GM18861 (cell line): ENCODE results near the gene ATP6V1B1.

Experiments used
- ATAC-seq: cut with Tn5 transposase; IDR thresholded peaks from one replicate; pipeline ENCODE4 v1.9.1; 2021; ENCODE audit not compliant: unreplicated experiment

The ATP6V1B1 gene

GRCh38 chr2:70935468-70936164, at the start of gene ATP6V1B1:
ATP6V1B1 (plus strand) TSS chr2:70935900; CDS start chr2:70935955, 55 bp downstream.
- no peak for ATAC-seq

DNA sequence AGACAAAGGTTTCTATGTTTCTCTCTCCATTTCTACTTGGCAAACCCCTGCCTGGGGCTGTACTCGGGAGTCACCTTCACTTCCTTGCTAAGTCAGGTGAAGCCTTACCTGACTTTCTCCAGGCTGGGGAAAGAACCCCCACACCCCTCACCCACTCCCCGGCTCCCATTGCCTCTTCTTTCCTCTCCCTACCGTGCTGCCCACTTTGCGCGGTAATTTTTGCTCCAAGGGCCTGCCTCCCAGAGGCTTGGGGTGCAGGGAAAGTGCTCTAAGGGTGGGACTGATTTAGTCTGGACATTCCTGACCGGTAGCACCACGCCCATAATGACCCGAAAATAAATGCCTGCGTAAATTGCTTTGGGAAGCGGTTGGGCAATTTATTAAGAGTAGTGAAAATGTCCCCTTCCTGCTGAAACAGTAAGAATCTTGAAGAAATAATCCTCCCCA, 49.1 kb upstream of the ATP6V1B1 start:
- ATAC-seq, result no peak

DNA sequence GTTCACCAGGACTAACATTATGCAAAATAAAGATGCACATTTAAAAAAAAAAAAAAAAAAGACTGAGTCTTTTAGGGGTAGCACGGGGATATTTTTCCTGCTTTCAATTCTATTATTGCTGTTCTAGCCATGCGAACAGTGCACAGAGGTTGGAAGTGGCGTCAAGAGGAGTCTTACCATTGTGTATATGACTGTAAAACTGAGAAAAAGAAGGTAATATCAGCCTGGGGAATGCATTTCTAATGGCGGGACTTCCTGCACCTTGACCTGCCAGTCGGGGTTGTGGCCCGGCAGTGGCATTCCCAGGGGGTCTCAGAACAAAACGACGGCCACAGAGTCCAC, 48.5 kb upstream of the ATP6V1B1 start:
- no peak for ATAC-seq

GRCh38 chr2:70887550-70888246, 48.0 kb upstream of the ATP6V1B1 start:
- ATAC-seq, result no peak

GRCh38 chr2:70888366-70888922, 47.3 kb upstream of the ATP6V1B1 start:
- ATAC-seq, result no peak

- ATAC-seq, result no peak
Measured at GRCh38 chr2:70888923-70889715, 46.6 kb upstream of the ATP6V1B1 start.

DNA sequence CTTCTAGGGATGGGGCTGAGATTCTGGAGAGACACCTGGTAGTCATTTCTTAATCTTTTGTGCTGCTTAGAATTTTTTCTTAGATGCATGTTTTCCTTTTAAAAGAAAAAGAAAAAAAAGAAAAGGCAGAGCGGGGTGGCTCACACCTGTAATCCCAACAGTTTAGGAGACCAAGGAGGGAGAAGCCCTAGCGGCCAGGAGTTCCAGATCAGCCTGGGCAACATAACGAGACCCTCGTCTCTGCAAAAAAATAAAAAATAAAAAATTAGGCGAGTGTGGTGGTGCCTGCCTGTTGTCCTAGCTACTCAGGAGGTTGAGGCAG, 46.0 kb upstream of the ATP6V1B1 start:
- no peak for ATAC-seq

GRCh38 chr2:70890469-70891065, 45.1 kb upstream of the ATP6V1B1 start:
- ATAC-seq, result no peak

DNA sequence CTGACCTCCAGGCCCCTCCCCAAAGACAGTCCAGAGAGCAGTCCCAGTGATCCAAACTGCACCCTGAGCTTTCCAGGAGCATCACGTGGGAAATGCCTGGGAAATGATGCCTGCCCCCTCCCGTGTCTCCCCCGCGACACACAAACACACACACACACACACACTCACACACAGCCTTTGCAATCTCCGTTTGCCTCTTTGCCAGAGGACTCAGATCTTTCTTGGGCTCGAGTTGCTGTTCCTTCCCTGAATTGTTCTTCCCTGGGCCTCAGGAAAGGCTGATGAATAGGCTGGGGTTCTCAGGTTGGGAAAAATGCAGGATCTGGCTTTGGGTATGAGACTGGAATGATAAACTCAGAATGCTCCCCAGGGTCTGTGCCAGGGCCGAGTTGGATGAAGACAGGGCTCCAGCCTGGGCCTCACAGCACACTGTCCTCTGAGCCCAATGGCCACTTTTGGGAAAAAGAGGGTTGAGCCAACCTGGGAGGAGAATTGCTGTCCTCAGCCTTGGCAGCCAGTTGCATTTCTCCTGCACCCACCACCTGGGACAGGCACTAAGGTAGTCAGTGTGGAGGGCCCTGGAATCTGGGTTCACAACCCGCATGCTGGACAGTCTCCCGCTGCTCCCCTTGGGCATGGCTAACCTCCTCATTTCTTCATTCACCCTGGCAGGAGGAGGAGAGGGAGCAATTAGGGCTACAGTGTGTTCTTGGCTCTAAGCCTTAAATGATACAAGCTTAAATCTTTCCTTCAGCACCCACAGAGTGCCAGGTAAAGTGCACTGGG, 43.9 kb upstream of the ATP6V1B1 start:
- no peak for ATAC-seq

DNA sequence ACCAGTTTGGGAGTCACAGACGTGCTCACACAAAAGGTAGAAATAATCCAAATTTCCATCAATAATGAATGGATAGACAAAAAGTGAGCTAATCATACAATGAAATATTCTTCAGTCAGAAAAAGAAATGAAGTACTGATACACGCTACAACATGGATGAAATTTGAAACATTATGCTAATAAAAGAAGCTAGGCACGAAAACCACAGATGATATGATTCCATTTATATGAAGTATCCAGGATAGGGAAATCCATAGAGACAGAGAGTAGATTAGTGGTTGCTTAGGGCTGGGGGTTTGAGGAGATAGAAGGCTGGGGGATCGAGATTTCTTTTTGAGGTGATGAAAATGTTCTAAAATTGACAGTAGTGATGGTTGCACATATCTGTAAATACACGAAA, 43.0 kb upstream of the ATP6V1B1 start:
- no peak for ATAC-seq

DNA sequence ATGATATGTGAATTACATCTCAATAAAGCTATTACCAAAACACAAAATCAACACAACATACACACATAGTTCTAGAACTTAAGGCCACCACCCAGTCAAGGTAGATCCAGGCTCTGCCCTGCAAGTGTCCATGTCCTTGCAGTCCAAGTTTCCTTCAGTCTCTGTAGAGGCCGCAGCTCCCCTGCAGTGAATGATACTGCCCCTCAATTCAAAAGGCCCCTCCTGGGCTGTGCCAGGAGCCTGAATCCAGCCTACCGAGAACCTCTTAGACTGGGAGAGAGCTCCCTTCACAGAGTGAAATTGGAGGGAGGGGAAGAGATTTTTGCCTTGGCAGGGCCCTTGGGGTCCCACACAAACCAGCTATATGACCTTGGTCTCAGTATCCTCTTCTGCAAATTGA, 42.5 kb upstream of the ATP6V1B1 start:
- ATAC-seq, result no peak

GRCh38 chr2:70894765-70895164, 40.9 kb upstream of the ATP6V1B1 start:
- ATAC-seq, result no peak

GRCh38 chr2:70895249-70895648, 40.5 kb upstream of the ATP6V1B1 start:
- ATAC-seq, result no peak

DNA sequence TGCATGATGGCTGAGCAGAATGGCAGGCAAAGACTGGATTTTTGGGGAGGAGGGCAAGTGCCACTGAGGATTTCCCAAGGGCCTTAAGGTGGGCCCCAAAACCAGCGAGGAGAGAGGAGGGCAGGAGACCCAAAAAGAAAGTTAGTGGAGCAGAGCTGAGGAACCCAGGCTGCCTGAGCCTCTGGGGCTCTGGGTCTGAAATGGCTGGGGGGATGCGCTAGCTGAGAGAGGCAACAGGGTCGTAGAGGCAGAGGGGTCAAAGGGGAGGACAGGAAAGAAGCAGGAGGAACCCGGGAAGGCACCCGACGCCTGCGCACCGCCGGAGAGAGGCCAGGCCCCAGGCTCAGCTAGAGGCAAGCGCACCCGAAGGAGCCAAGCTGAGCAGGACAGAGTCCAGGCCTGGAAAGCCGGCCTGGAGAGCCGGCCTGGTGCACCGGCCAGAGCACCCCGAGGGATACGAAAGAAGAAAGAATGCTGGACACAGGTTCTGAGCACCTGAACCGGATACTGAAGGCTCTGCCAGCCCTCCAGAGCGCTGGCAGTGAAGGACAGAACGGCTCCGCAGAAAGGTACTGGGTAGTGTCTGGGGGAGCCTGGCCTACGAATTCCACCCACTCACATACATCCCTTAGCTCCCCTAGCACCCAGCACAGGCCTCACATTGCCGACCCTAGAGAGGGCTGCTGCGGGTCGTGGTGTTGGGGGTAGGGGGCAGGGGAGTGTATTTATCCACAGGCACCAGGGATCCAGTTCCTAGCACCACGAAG, 39.5 kb upstream of the ATP6V1B1 start:
- no peak for ATAC-seq

- ATAC-seq, result no peak
Measured at GRCh38 chr2:70896765-70897202, 38.9 kb upstream of the ATP6V1B1 start.

- ATAC-seq, result no peak
Measured at GRCh38 chr2:70897203-70897976, 38.3 kb upstream of the ATP6V1B1 start.

- ATAC-seq, result no peak
Measured at GRCh38 chr2:70897977-70898226, 37.8 kb upstream of the ATP6V1B1 start.

- no peak for ATAC-seq
Measured at GRCh38 chr2:70898363-70899240, 37.1 kb upstream of the ATP6V1B1 start.
